Forelimb muscle (tissue), 1 donor: ENCODE results near the gene LOXL1. TPM values are rescaled to one million over a fixed set of nuclear protein-coding genes. Genes with fewer than 3 reads are reported as not detected.

Source experiments
- DNase-seq: peaks from one replicate; pipeline ENCODE4 v3.0.0-alpha.2; 2013; ENCODE audit warnings: low read depth
- polyA plus RNA-seq: library from polyadenylated mRNA; unstranded; fragments of 120-200 nt; gene quantifications from one replicate; pipeline ENCODE4 v1.2.1, GENCODE V29; 2013; ENCODE audit not compliant: insufficient read length

LOXL1 gene
- polyA plus RNA-seq, 1 donor = 29.7 TPM

DNA sequence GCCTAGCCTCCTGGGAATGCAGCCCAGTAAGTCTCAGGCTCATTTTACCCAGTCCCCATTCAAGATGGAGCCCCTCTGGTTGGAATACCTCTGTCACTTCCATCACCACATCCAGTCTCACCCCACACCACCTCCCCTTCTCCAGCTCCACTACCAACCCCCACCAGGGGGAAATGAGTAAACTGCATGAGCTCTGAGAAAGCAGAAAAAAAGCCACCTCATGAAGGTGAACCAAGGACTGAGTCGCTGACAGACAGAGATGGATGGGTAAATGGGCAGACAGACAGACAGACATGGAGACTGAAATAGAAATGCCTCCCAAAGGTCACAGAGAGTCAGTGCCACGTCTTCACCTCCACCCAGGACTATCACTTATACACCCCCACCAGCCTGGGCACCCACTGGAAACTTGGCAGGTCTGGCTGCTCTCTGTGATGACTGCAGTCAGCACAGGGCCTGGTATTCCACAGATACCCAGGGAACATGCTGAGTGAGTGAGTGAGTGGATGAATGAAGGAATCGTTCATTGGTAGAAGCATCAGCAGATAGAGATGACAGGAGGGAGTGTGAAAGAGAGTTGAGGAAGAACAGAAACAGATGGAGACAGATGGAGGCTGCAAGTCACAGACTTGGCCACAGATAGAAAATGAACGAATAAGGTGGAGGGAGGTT, 4.9 kb upstream of the LOXL1 start:
- DNase-seq = no peak

DNA sequence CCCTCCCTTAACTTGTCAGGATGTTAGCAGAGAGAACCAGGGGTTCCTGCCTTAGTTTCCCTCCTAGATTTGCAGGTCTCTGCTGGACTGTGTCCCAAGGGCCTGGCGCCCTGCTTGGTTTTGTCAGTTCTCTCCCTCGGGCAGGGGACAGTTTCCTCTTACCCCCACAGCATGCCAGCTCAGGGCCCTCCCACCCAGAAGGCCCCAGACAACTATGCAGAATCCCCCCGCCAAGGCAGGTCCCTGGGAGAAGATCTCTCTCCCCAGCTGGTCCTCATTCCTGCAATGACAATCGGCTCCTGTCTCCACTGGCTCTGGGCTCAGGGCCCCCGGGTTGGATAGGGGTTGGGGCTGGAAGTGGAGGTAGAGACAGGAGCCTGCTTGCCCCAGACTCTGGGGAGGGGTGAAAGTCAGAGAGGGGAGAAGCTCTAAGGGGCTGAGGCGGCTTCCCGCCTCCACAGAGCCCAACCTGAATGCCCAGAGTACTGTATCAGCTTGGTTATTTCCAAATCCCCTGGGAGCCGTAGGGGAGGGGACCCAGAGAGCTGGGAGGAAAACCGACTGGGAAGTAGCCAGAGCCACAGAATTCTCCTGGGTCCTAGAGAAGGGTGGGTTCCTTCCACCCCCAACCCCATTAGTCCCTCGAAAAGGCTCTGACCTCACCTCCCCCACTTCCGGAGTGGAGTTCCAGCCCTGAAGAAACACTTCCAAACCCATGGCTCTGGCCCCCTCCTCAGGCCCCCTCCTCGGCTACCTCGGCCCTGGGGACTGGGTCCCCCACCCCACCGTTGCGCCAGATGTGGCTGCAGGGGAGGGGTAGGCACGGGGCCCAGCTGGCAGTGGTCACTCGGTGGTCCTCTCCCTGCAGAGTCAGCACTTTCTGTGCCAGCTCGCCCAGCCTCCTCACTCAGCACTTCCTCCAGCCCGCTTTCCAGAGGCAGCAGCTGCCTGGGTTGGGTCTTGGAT, 3.8 kb upstream of the LOXL1 start:
- DNase-seq = no peak

DNA sequence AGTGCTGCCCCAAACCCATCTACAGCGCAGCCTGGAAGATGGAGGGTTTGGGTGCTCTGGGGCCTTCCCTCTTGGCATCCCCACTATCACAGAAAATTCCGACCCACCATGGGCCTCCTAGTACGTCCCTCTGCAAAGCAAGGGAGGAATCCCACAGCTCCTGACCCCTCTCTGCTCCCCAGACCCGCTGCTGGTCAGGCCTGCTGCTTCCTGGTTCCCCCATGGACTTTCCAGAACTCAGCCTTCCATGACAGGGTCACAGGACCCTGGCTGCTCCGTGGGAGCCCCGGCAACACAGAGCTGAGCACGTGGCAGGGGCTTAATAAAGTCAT, 3.1 kb upstream of the LOXL1 start:
- no peak for DNase-seq

DNA sequence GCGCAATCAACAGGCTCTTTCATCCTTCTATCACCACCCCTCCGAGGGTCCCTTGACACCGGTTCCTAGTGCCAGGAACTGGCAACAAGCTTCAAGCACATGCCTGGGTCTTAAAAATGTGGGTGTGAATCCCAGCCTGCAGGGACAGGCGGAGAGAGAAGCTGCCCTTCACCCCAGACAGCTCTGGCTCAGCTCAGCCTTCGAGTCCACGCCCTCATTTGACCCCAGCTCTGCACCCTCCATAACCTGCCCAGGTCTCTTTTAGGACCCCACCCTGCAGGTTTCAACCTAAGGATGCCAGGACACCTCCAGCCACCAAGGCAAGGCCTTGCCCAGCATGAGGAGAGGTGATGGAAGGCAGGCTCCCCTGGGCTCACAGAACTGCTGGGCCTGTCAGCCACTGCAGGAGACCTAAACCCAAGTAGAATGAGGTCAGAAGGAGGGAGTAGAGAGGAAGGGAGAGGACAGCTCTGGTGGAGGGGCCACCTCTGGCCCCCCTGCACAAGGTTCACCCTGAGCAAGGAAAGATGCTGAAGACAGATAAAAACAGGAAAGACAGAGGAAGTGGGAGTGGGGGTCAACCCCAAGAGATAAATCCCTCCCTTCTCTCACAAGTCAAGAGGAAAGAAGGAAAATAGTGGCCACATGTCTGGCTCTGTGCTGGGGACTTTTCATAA, 2.6 kb upstream of the LOXL1 start:
- no peak for DNase-seq

DNA sequence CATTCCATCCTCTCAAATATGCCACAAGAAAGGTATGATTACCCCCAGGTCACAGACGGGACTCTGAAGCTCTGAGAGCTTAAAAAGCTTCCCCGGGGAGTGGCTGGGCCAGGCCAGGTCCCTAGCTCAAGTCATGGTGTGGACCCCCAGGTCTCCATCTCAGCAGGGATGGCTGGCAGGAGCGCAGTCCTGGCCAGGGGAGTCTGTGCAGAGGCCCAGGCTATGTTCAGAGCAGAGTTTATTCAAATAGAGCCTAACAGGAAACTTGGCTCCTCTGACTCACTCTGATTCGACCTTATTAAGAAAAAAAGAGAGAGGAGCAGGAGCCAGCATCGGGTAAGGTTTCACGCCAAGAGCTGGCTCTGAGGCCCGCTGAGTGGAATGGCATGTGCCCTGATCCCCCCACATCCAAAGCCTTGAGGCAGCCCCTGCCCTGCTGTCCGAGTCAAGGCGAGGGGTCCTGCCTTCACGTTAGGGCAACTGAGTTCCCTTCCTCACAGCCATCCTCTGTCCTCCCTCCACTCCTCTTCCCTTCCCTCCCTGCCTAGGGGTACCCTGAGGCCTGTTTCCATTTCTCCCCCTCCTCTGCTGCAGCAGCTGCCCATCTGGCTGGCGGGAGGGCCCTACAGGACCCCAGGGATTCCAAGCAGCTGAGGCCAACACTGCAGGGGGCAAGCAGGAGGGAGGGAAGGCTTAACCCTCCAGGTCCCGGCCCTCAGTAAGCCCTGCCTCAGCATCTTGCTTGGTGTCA, 1.9 kb upstream of the LOXL1 start:
- DNase-seq = no peak

DNA sequence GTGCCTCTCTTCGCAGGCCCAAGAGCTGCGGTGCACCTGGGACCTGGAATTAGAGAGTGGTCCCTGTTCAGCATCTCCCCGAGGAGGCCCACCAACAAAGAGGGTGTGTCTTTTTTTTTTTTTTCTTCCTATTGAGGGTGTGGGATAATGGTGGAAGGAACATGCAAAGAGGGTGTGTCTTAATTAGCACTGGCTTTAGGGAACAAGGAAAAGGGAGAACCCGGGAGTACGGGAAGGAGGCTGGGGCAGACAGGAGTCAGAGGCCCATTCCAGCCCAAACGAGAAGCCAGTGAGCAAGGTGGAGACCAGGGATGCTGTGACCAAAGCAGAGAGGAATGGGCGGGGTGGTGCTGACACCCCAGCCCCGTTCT, 429 bp upstream of the LOXL1 start:
- DNase-seq = no peak

DNA sequence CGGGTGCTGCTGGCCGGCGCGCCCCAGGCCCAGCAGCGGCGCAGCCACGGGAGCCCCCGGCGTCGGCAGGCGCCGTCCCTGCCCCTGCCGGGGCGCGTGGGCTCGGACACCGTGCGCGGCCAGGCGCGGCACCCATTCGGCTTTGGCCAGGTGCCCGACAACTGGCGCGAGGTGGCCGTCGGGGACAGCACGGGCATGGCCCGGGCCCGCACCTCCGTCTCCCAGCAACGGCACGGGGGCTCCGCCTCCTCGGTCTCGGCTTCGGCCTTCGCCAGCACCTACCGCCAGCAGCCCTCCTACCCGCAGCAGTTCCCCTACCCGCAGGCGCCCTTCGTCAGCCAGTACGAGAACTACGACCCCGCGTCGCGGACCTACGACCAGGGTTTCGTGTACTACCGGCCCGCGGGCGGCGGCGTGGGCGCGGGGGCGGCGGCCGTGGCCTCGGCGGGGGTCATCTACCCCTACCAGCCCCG, 777 bp downstream of the LOXL1 start:
- no peak for DNase-seq

DNA sequence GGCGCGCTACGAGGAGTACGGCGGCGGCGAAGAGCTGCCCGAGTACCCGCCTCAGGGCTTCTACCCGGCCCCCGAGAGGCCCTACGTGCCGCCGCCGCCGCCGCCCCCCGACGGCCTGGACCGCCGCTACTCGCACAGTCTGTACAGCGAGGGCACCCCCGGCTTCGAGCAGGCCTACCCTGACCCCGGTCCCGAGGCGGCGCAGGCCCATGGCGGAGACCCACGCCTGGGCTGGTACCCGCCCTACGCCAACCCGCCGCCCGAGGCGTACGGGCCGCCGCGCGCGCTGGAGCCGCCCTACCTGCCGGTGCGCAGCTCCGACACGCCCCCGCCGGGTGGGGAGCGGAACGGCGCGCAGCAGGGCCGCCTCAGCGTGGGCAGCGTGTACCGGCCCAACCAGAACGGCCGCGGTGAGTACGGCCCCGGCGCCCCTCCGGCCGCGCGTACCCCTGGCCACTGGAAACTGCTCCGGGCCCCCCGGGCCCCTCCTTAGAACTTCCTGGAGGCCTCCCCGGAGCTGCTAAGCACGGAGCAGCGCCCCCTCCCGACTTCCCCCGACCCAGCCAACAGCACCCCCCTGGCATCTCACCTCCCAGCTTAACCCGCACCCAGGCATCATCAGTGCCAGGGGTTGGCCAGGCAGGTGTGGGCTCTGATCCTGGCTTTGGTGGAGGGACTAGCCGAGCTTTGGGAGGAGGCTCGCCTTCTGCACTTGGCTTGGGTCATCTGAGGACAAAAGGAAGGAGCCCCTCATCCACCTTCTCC, 1.4 kb downstream of the LOXL1 start:
- DNase-seq = no peak

DNA sequence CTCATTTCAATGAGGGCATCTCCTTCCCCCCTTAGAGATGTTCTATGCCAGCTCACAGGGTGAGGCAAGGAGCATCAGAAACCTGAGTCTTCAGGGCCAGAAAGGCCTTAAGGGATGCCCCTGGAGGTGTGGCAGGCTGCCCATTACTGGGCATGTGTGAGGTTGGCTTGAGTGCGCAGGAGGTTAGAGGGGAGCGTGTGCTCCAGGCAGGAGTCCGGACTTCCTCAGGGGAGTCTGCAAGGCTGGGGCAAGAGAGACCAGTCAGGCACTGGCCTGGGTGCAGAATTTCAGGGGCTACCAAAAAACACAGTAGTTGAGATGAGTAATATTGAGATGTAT, 1.9 kb downstream of the LOXL1 start:
- DNase-seq = no peak

DNA sequence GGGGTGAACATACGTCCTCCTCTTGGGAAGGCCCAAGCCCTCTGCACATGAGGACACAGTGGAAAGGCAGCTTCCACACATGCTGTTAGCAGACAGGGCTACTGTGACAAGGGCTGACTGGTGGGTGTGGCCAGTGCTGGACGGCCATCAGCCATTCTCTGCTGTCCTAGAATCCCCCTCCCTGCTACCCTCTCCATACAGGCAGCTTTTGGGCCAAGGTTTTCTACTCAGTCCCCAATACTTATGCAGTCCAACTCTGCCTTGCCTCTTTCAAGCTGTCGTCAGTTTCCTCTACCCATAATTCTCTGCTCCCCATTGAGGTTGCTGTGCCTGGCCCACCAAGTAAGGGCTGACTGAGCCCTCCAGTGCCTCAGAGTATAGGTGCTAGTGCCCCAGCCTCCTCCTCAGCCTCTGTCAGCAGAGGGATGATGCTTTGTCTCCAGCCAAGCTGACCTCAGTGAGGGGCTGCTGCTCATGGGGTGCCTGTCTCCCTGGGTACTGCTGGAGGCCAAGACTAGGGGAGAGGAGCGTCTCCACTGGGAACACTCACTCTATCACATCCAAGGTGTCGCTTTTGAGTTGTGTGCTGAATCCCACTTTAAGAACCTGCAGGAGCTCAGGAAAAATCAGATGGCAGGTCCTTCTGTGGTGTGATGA, 2.8 kb downstream of the LOXL1 start:
- DNase-seq = no peak

DNA sequence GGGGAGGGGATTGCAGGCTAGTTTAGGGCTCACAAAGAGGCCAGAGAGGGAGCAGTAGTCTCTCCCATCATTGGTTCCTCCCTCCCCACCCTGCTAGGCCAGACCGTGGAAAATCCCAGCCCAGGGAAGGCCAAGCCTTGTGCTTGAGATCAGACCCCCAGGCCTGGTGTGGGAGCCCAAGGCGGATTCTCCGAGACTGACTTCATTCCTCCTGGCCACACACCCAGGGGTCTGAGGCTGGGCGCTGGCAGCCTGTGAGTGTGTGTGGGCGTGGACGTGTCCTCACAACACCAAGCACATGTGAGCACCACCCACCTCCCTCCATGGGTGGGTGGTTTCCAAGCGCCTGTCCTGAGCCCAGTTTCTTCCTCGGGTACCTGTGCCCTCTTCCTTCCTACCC, 4.1 kb downstream of the LOXL1 start:
- no peak for DNase-seq

DNA sequence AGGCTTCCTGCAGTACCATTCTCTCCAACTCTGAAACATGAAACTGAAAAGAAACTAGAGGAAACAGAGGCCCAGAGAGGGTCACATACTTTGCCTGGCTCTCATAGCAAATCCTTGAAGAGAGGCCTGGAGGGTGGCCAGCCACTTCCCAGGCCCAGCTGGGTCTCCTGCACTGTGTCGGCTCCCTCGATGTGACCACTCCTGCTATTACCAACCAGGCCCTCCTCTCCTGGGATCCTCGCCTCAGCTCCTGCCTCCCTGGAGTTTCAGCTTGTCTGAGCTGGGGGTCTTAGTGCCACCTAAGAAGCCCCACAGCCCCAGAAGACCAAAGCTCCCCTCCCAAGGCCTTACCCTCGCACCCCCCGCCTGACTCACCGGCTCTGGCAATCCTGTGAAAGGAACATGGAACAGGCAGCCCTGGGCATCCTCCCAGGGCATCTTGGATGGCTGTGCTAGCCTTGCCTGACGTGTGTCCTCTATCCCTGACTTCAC, 4.6 kb downstream of the LOXL1 start:
- no peak for DNase-seq

DNA sequence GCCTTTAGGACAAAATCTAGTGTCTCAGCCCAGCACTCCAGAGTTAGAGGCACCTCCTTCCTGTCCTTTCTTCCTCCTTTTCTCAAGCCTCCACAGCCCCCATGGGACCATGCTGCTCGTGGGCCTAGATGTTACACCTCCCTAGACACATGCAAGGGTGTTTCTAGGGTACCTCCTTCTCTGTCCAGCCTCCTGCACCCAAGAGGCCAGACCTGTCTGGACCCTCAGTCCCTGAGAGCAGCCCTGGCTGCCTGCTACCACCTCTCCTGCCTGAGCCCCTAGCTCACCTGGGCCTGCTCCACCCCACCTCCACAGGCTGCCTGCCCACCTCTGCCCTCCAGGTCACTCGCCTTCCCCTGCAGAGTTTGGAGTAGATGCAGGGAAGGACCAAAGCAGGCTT, 5.2 kb downstream of the LOXL1 start:
- DNase-seq = no peak

DNA sequence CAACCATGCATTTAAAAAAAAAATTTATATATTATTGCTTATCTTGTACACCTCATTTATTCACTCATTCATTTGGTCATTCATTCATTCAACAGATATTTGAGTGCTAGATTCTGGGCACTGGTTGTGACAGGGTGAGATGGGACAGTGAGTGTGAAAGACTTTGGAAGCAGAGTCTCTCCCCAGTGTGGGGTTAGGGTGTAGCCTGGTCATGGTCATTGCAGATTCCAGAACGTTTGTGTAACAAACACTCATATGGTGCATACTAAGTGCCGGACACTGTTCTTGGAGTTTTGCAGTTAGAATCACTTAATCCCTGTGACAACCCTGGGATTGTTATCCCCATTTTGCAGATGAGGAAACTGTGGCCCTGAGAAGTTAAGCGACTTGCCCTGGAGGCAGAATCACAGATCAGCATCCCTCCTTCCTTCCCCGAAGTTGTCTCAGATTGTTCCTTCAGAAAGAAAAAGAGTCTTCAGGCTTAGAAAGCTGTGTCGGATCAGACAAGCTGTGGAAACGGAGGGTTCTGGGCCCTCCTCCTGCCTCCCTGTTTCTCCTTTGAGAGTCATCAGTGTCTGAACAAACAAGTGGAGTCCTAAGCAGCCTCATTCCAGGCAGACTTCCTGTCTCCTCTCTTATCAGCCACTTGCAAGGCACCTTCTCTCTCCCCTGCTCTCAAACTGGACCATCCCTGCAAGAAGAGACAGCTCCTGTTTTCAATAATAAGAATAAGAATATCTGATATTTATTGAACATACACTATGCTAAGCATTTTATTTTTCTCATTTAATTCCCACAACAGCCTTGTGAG, 6.3 kb downstream of the LOXL1 start:
- no peak for DNase-seq

DNA sequence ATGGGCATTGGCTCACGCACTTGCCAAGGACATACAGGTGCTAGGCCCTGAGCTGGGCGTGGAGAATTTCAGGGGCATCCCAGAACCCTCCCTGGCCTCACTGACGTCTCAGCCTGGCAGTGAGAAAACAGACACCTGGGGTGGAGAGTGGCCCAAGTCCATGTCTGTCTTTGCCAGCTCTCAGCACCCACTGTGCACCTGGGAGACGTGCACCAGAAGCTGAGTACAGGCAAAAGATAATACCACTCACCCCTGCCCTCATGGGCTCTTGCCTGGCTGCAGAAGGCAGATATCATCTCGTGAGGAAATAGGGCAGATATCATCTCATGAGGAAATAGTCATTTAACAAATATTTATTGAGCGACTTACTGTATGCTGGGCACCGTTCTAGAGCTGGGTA, 8.0 kb downstream of the LOXL1 start:
- no peak for DNase-seq

DNA sequence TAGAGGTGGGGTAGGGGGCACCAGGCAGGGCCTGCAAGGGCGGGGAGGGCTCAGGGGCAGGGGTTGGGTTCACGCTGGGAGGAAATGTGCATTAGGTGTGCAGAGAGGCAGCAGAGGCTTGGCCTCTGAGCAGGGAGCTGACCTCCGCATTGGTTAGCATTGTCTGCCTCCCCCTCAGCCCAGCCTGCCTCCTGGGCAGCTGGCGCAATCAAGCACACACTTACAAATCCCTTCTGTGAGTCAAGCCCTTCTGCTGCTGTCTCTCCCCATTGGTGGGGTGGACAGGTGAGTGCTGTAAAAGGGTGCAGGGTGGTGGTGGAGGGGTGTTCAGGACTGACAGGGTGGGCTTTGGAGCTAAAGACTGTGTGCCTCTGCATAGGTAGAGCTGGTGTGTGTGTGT, 9.3 kb downstream of the LOXL1 start:
- no peak for DNase-seq

DNA sequence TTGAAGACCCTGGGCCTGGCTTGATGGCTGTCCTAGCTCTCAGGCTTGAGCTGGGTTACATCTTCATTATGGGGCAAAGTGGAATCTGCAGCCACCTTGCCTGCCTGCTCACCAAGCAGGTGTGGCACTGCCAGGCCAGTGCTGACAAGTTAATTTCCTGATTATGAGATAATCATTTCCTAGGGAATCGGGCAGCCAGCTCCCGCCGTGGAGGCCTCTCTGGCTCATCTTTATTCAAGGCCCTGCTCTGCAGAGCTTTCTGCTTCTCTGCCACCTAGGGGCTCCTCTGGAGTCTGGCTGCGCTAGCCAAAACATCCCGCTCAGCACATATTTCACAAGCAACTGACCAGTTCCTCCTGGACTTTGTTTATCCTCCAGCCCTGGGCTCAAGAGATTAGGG, 9.9 kb downstream of the LOXL1 start:
- DNase-seq = no peak

DNA sequence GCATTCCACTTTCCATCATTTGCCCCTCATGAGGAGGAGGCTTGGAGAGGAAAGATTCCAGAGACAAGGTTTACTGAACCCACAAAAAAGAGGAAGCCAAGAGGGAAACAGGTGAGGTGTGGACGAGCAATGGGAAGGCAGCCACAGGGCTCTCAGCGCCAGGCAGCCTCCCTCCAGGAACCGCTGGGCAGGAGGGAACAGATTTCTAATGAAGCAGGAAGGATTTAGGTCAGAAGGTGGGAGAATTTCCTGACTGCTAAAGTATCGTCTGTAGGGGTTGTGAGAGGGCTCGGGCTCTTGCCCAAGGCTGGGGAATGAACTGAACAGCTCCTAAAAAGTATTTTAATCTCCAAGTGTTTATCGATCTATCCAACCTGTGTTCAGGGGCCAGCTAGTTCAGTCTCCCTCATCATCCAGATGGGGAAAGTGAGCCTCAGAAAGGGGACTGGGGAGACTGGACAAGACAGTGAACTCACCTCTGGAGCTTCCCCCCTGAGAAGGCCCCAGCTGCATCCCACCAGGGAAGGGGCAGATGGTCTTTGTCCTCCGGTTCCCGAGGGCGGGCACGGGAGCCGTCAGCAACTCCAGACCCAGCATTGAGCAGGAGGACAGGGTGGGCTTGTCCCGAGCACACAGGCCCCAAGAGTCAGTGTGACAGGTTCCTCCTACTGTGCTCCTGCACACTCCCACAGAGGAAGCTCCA, 10.5 kb downstream of the LOXL1 start:
- no peak for DNase-seq

DNA sequence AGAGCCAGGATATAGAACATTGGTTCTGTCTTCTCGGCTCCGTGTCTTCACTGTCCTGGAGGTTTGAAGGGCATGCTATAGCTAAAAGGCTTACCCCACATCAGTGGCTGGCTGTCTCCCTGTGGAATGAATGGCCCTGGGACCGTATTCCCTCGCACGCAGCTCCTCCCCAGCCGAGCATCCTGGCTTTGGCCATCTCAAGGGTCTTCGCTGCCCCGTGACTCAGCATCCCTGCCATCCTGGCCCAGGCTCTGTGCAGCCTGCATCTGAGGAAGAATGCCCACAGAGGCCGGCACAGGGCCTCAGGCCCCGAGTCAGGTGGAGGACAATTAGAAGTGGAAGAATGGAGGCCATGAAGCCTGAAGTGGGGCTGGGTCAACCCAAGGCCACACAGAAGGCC, 11.0 kb downstream of the LOXL1 start:
- DNase-seq = no peak
